HFF-Myc (cell line): ENCODE results near the gene SPAG17.

Experiments used
- DNase-seq: peaks from one replicate; pipeline ENCODE4 v3.0.0-alpha.2; 2011; ENCODE audit warnings: low read depth; ENCODE audit errors: extremely low read depth
- H3K4me3 ChIP-seq: replicated peaks from 2 replicates; pipeline ENCODE4 v1.5.1; 2011; ENCODE audit warnings: low read depth, mild to moderate bottlenecking, control low read depth, low read length
- CTCF ChIP-seq: IDR thresholded peaks from 2 replicates; pipeline ENCODE4 v1.5.1; 2012; ENCODE audit warnings: mild to moderate bottlenecking, low read depth, low read length, control low read depth; ENCODE audit errors: missing control alignments

The SPAG17 gene

DNA sequence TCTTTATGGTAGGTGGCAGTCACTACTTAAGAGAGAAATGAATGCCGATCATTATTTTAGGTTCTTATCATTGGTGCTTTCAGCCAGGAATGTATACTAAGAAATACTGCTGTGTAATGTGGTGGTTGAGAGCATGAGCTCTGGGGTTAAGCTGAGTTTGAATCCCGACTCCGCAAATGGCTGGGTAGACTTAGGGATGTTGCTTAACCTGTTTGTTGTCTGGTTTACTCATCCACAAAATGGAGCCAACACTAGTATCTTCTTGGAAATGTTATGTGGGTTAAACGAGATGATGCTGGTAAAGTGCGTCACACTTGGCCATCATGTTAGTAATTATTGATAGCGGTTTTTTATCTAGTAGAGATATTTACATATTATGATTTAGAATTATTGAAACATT is 171.7 kb downstream of the SPAG17 start:
- no peak overlapping the region for H3K4me3 ChIP-seq
- DNase-seq, result no peak
- TF ChIP-seq CTCF, result no peak

GRCh38 chr1:118012515-118013124 is 172.4 kb downstream of the SPAG17 start:
- peak; percentile 63 for DNase-seq
- TF ChIP-seq CTCF, result no peak

DNA sequence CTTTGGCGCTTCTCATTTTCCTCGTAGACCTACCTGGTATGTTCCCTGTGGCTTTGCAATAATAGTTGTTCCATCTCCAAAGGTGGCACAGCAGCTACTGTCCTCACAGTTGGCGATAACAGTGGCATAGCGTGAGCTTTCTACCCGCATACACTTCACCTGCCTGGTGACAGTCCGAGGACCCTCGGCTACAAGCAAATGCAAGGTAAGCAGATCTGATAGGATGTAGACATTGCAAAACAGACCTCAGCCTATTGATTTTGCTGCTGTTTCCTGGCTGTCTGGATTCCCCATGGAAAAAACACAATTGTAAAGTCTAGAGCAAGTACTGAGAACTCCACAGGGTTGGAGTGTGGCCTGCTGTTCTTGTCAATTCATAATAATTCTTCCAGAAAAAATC is 177.0 kb downstream of the SPAG17 start:
- no peak for DNase-seq
- H3K4me3 ChIP-seq, result no peak overlapping the region
- no peak for TF ChIP-seq CTCF

More at GRCh38 chr1:118012515-118013124, 172.4 kb downstream of the SPAG17 start:
- H3K4me3 ChIP-seq, result no peak overlapping the region

GRCh38 chr1:118007391-118007790 is 177.6 kb downstream of the SPAG17 start:
- no peak overlapping the region for H3K4me3 ChIP-seq
- no peak for DNase-seq
- TF ChIP-seq CTCF, result no peak

GRCh38 chr1:118004312-118004711 is 180.7 kb downstream of the SPAG17 start:
- TF ChIP-seq CTCF, result no peak
- DNase-seq, result no peak
- H3K4me3 ChIP-seq, result no peak overlapping the region

DNA sequence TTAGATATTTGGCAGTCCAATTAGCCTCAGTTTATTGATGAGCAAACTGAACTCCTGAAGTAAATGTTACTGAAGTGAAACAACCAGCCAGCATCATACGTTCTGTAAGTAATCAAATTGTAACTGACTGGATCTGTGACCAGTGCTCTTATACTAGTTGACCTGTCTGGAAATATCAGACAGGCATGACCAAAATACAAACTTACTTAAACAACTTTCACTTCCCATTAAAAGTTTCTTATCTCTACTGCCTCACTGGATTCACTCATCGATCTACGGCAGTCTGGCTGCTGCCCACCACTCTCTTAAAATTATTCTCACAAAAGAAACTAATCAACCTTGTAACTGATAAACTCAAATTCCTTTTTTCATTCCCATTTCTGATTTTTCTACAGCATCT is 199.1 kb downstream of the SPAG17 start:
- no peak overlapping the region for H3K4me3 ChIP-seq

More for the DNA sequence above, 199.1 kb downstream of the SPAG17 start:
- DNase-seq, result no peak
- TF ChIP-seq CTCF, result no peak
